ENCODE data around the gene LSS.
"Not testable (repeated sequence)": the region's sequence is repeated elsewhere in the genome, so short reads cannot be mapped to it uniquely, and the experiment has no call there.

The LSS gene

DNA sequence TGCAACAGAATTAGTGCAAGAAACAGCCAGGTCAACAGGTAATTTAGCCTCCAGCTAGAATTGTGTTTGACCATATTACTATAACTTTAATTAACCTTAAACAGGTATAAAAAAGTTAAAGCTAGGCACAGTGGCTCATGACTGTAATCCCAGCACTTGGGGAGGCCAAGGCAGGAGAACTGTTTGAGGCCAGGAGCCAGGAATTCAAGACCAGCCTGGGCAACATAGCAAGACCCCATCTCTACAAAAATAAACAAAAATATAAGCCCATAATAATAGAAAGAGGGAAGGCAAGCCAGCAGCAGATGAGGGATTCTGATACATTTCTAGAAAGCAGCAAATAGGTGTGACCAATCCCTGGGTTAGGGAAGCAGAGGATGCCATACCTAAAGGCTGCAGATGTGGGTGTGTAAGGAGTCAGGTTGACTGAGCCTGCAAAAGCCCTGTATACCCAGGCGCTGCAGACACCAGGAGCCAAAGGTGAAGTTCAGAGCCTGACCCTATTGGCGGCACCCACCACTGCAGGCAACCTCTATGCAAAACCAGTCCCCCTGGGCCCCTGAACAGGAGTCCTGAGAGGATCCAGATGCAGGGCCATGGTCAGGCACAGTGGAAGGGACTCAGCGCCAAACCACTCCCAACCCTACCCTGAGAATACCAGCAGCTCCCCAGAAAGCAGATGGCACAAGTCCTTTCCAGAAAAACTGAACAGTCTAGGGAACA, 19.3 kb upstream of the LSS start:
- DNase-seq (ENCODE audit: low read depth) = no peak
- TF ChIP-seq, protein P1, sequence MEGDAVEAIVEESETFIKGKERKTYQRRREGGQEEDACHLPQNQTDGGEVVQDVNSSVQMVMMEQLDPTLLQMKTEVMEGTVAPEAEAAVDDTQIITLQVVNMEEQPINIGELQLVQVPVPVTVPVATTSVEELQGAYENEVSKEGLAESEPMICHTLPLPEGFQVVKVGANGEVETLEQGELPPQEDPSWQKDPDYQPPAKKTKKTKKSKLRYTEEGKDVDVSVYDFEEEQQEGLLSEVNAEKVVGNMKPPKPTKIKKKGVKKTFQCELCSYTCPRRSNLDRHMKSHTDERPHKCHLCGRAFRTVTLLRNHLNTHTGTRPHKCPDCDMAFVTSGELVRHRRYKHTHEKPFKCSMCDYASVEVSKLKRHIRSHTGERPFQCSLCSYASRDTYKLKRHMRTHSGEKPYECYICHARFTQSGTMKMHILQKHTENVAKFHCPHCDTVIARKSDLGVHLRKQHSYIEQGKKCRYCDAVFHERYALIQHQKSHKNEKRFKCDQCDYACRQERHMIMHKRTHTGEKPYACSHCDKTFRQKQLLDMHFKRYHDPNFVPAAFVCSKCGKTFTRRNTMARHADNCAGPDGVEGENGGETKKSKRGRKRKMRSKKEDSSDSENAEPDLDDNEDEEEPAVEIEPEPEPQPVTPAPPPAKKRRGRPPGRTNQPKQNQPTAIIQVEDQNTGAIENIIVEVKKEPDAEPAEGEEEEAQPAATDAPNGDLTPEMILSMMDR (IDR thresholded peaks at IDR 0.05; ENCODE audit: low read length, missing control alignments) = no peak
- H3K4me3 ChIP-seq (replicated peaks; ENCODE audit: low read depth, low read length) = no peak overlapping the region

DNA sequence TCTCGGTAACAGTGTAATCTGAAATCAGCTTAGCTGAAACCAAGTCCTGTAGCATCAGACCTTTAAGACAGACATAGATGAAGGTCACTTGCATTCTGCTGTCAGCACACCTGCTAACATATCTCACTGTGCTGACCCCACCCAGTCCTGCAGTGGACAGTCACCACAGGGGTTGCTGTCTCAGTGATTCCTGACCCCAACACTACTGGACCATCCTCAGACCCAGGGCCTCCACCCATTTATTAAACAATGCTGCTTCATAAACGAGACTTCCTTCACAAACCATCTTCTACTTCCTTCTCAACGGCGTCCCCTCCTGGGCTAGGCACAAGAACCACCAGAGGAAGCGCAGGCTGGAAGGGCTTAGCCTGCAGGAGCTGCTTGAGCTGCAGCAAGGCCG, 17.8 kb upstream of the LSS start:
- DNase-seq (ENCODE audit: low read depth) = no peak
- no peak overlapping the region for H3K4me3 ChIP-seq (replicated peaks; ENCODE audit: low read depth, low read length)
- TF ChIP-seq, protein P1 (IDR thresholded peaks at IDR 0.05; ENCODE audit: low read length, missing control alignments) = no peak

DNA sequence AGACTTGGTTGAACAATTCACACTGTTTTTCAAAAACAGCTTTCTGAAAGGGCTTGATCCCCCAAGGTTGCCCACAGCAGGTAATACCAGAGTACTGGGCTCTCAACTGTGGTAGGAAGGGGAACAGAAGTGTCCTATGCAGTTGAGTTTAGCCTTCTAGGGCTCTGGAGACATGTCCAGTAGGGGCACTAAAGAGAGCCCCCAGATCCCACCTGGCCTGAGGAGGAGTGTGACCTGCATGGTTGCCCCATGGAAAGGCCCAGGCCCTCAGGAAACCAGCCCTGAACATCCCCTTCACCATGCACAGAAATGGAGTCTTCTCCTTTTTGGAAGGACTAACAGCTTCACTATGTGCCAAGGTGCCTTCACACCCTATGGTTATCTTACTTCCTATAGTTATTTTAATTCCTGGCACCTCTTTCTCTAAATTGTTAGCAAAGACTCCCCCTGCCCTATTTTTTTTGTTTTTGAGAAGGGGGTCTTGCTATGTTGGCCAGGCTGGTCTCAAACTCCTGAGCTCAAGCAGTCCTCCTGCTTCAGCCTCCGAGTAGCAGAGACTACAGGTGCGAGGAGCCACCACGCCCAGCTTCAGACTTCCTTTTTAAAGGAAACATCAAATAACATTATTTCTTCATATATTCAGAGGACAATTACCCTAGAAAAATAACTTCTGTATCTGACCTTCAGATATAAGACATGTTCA, 16.8 kb upstream of the LSS start:
- no peak for DNase-seq (ENCODE audit: low read depth)
- TF ChIP-seq, protein P1 (IDR thresholded peaks at IDR 0.05; ENCODE audit: low read length, missing control alignments) = no peak
- H3K4me3 ChIP-seq (replicated peaks; ENCODE audit: low read depth, low read length) = no peak overlapping the region

DNA sequence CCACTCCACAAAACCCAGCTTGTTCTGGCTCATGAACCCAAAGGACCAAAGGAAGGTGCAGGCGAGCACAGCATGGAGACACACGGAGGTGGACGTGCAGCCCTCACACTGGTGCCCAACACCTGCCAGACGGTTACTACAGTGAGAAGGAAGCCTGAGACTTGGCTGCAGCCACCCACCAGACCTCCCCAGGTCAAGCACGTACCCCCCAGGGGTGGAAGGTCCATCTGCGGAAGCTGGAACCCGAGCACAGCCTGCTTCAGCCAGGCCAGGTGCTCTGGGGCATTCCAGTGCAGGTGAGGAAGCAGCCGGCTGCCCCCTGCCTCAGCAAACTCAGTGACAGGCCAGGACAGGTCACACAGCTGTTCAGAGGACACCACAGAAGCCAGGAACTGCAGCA, 16.0 kb upstream of the LSS start:
- TF ChIP-seq, protein P1 (IDR thresholded peaks at IDR 0.05; ENCODE audit: low read length, missing control alignments) = no peak
- no peak overlapping the region for H3K4me3 ChIP-seq (replicated peaks; ENCODE audit: low read depth, low read length)
- DNase-seq (ENCODE audit: low read depth) = no peak

DNA sequence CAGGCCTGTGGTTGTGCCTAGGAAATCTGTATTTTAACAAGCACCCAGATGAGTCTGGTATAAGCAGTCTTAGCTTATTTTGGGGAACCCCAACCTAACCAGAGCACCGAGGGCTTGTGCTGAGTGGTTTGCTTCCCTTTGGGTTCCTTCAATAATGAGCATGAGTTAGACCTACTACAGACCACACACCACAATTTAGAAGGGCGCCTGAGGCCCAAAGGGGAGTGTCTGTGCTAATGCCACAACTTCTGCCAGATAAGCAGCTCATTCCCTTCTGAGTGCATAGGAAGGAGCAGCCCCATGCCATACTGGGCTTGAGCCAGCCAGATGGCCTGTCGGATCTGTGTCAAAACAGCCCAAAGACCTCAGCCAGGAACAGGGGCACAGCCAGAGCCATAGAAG, 15.4 kb upstream of the LSS start:
- TF ChIP-seq, protein P1 (IDR thresholded peaks at IDR 0.05; ENCODE audit: low read length, missing control alignments) = no peak
- H3K4me3 ChIP-seq (replicated peaks; ENCODE audit: low read depth, low read length) = no peak overlapping the region
- no peak for DNase-seq (ENCODE audit: low read depth)

DNA sequence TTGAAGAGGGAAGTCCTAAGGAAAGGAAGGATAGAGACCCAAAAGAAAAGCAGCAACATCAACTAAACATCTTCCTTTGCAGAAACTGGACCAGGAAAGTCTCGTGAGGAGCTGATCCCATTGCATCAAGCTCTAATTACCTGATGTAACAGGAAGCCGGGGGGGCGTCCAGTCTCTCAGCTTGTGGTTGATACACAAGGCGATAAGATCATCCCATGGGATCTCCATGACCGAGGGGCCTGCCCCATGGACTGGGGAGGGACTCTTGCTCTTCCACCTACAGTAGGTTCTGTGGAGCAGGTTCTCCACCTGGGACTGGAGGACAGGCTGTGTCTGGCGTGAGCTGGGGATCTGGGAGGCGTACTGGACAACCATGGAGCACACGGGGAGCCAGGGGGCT, 14.8 kb upstream of the LSS start:
- TF ChIP-seq, protein P1 (IDR thresholded peaks at IDR 0.05; ENCODE audit: low read length, missing control alignments) = no peak
- H3K4me3 ChIP-seq (replicated peaks; ENCODE audit: low read depth, low read length) = no peak overlapping the region
- no peak for DNase-seq (ENCODE audit: low read depth)

DNA sequence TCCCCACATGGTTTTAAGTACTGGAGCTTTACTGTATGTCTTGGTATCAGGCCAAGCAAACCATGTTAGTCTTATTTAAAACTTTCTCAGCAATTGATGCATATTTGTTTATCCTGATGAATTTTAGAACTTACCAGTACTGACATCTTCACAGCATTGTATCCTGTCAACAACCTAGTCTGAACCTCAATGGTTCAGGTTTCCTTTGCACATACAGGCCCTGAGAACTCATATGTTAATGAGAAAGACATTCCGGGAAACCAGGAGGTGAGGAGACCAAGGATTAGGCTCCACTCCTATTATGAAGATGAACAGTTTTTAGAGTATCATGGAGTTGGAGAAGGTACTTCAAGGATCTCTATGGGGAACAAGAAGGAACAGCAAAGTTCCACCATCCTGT, 13.0 kb upstream of the LSS start:
- not testable (repeated sequence) for H3K4me3 ChIP-seq (replicated peaks; ENCODE audit: low read depth, low read length); DNase-seq (ENCODE audit: low read depth)

Data from fibroblast of pulmonary artery (primary cell).